ENCODE measurements around the gene PTPRCAP. TPM values are rescaled to one million over a fixed set of nuclear protein-coding genes. Genes with fewer than 3 reads are reported as not detected.

PTPRCAP gene
- polyA plus RNA-seq, 3 donors, result 2.9 to 8.0 (median 4.1) TPM

- 88 to 94% (median 93%) methylated on average over 18 of the region's 18 CpGs for WGBS, 3 donors
- no peak overlapping the region for H3K27ac ChIP-seq (ENCODE audit: low read depth, low read length)
Measured at GRCh38 chr11:67393437-67393836, 44.0 kb downstream of the PTPRCAP start.

DNA sequence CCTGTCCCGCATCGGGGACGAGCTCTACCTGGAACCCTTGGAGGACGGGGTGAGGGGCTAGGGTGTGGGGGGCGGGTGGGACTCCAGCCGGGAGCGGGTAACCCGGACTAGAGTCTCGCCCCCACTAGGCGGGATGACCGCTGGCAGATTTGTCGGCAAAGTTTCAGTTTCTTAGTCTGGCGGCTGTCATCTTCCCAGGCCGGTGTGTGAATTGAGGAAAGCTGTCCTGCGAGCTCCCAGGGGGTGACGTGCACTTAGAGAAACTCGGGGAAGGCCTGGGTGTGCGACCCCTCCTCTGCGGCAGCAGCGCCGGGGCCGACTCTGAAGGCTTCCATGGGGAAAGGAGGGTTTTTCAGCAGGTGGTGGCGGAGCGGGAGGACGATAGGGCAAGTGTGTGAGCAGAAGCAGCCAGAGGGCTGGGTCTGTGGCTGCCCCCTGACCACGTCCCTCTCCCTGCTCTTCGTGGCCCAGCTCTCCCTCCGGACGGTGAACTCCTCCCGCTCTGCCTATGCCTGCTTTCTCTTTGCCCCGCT, 45.2 kb downstream of the PTPRCAP start:
- H3K27ac ChIP-seq (ENCODE audit: low read depth, low read length), result no peak overlapping the region
- WGBS, 3 donors, result 7 to 12% (median 8%) methylated on average over 31 of the region's 31 CpGs

DNA sequence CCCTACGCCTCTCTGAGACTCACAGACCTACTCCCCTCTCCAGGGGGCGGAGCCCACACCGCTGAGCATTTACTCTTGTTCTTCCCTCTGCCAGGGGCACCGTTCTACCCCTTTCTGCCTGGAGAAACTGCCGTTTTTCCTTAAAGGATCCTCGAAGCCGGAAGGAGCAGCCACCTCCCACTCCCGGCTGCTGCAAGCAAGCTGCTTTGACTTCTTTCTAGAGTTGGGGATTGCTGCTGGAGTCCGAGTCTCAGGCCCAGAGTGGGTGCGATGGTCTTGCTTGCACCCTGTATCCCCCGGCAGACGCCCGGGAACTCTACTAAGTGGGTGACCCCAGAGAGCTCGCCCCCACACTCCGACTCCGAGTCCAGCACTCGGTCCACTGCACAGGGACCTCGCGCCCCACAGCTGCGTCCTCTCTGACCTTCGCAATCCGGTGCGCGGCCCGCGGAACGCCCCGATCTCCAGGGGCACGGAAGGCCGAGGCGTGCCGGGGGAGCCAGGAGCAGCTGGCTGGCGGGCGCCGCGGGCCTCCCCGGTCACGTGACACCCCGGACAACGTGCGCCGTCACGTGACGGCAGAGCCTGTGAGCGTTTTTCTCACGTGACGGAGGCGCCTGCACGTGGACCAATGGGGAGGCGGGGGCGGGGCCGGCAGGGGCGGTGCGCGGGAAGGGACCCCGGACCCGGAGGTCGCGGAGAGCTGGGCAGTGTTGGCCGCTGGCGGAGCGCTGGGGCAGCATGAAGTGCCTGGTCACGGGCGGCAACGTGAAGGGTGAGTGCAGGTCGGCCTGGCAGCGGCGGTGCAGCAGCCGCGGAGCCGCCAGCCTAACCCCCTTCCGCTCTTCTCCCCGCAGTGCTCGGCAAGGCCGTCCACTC, 45.9 kb downstream of the PTPRCAP start, which contains the start of gene RAD9A:
Gene RAD9A, plus strand, starts transcription at position 683 of the 879 bp plus-strand sequence. Its CDS starts 59 bp downstream, at position 742.
- 0 to 1% (median 1%) methylated on average over 70 to 75 of the region's 75 CpGs for WGBS, 3 donors
- H3K27ac ChIP-seq (ENCODE audit: low read depth, low read length), result no peak within 1 kb of the TSS

GRCh38 chr11:67390947-67391303, 46.6 kb downstream of the PTPRCAP start:
- H3K27ac ChIP-seq (ENCODE audit: low read depth, low read length), result no peak overlapping the region
- 7 to 13% (median 13%) methylated on average over 14 to 15 of the region's 15 CpGs for WGBS, 3 donors

DNA sequence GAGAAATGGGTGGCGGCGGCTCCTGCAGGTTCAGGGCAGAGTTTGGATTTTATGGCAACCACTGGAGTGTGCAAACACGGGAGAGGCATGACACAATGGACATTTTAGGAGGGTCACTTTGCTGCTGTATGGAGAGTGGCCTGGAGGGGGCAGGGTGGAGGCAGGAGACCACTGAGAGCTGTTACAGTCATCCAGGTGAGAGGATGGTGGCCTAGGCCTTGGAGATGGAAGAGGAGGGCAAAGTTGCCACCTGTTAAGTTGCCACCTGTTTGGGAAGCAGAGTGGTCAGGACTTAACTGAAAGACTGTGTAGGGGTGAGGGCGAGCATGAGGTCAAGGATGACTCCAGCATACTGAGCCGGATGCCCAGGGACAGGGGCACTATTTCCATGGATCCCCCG, 48.0 kb downstream of the PTPRCAP start:
- no peak overlapping the region for H3K27ac ChIP-seq (ENCODE audit: low read depth, low read length)
- 65 to 71% (median 68%) methylated on average over 6 of the region's 6 CpGs for WGBS, 3 donors

DNA sequence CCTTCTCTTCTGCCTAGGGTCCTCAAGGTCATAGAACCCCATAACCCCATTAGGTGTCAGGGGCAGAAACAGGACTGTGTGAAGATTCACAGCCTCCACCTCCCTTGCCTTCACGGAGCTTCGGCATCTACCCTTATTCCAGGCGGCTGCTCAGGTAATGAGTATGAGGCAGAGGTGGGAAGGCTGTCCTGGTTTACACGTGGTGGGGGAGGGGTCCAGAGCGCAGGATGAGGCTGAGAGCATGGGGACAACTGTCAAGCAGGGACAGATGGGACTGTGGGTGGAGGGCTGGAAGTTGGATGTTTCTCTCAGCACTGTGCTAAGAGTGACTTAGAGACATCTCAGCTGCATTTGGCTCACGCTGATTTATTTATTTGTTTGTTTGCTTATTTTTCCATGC, 50.0 kb downstream of the PTPRCAP start:
- H3K27ac ChIP-seq (ENCODE audit: low read depth, low read length), result no peak overlapping the region
- WGBS, 3 donors, result 55 to 70% (median 64%) methylated on average over 6 of the region's 6 CpGs

GRCh38 chr11:67387069-67387468, 50.4 kb downstream of the PTPRCAP start:
- 23 to 38% (median 25%) methylated on average over 9 of the region's 9 CpGs for WGBS, 3 donors
- no peak overlapping the region for H3K27ac ChIP-seq (ENCODE audit: low read depth, low read length)

Other genes starting within 250 kb of the PTPRCAP start
- 10 to 100 TPM; 26.8 to 70.1 (median 50.6) TPM for gene GRK2, start 171.2 kb downstream of the PTPRCAP start, polyA plus RNA-seq
- 10 to 100 TPM; 13.0 to 48.7 (median 23.5) TPM for gene ANKRD13D, start 148.4 kb downstream of the PTPRCAP start, polyA plus RNA-seq
- gene SSH3, start 134.2 kb downstream of the PTPRCAP start, polyA plus RNA-seq, result 10 to 100 TPM; 12.3 to 14.8 (median 13.0) TPM
- gene POLD4, start 84.1 kb downstream of the PTPRCAP start, polyA plus RNA-seq, result 100 to 1,000 TPM; 116 to 188 (median 169) TPM
- 10 to 100 TPM in 1 of 3 donors, 1 to 10 TPM in 2; 2.7 to 17.4 (median 9.9) TPM for gene CLCF1, start 64.1 kb downstream of the PTPRCAP start, polyA plus RNA-seq
- 10 to 100 TPM in 2 of 3 donors, 1 to 10 TPM in 1; 9.8 to 15.3 (median 10.2) TPM for gene RAD9A, start 45.7 kb downstream of the PTPRCAP start, polyA plus RNA-seq
- gene PPP1CA, start 35.8 kb downstream of the PTPRCAP start, polyA plus RNA-seq, result 10 to 100 TPM; 82.3 to 97.8 (median 93.6) TPM
- gene TBC1D10C, start 33.6 kb downstream of the PTPRCAP start, polyA plus RNA-seq, result 1 to 10 TPM; 2.2 to 6.6 (median 2.4) TPM
- gene CARNS1, start 22.0 kb downstream of the PTPRCAP start, polyA plus RNA-seq, result 1 to 10 TPM in 2 of 3 donors, under 1 TPM in 1; 0.32 to 2.6 (median 2.1) TPM
- 10 to 100 TPM; 32.7 to 39.5 (median 35.4) TPM for gene RPS6KB2, start 9.2 kb downstream of the PTPRCAP start, polyA plus RNA-seq
- 10 to 100 TPM; 60.3 to 79.0 (median 63.4) TPM for gene CORO1B, start 5.8 kb upstream of the PTPRCAP start, polyA plus RNA-seq
- gene GPR152, start 15.0 kb upstream of the PTPRCAP start, polyA plus RNA-seq, result not detected
- 1 to 10 TPM in 2 of 3 donors, under 1 TPM in 1; 0.28 to 8.4 (median 1.5) TPM for gene CABP4, start 17.7 kb upstream of the PTPRCAP start, polyA plus RNA-seq
- 100 to 1,000 TPM in 2 of 3 donors, 10 to 100 TPM in 1; 42.6 to 117 (median 104) TPM for gene TMEM134, start 31.6 kb upstream of the PTPRCAP start, polyA plus RNA-seq
- gene AIP, start 45.3 kb upstream of the PTPRCAP start, polyA plus RNA-seq, result 10 to 100 TPM; 52.0 to 93.9 (median 58.1) TPM
- gene PITPNM1, start 67.7 kb upstream of the PTPRCAP start, polyA plus RNA-seq, result 10 to 100 TPM; 11.5 to 22.8 (median 11.7) TPM
- gene CDK2AP2, start 70.5 kb upstream of the PTPRCAP start, polyA plus RNA-seq, result 10 to 100 TPM; 64.4 to 78.2 (median 64.5) TPM
- not detected for gene CABP2, start 85.8 kb upstream of the PTPRCAP start, polyA plus RNA-seq
- gene GSTP1, start 146.1 kb upstream of the PTPRCAP start, polyA plus RNA-seq, result 100 to 1,000 TPM; 324 to 594 (median 489) TPM
- 100 to 1,000 TPM; 122 to 177 (median 125) TPM for gene NDUFV1, start 169.3 kb upstream of the PTPRCAP start, polyA plus RNA-seq
- gene NUDT8, start 192.3 kb upstream of the PTPRCAP start, polyA plus RNA-seq, result 10 to 100 TPM in 2 of 3 donors, 1 to 10 TPM in 1; 9.8 to 37.1 (median 11.0) TPM
- under 1 TPM in 2 of 3 donors, not detected in 1; 0.08 to 0.09 TPM for gene TBX10, start 202.1 kb upstream of the PTPRCAP start, polyA plus RNA-seq
- gene ACY3, start 213.0 kb upstream of the PTPRCAP start, polyA plus RNA-seq, result 1 to 10 TPM in 1 of 3 donors, under 1 TPM in 1, not detected in 1; 0.54 to 4.8 TPM
- under 1 TPM in 2 of 3 donors, not detected in 1; 0.07 to 0.16 TPM for gene ALDH3B2, start 236.9 kb upstream of the PTPRCAP start, polyA plus RNA-seq